NAMALWA (cell line): Measurements from ENCODE around the gene ARHGAP42.
A peak's percentile ranks its signal among the peaks of the same experiment; 100 is the strongest.
"Not testable (repeated sequence)": the region's sequence is repeated elsewhere in the genome, so short reads cannot be mapped to it uniquely, and the experiment has no call there.

Source experiments
- DNase-seq: peaks from one replicate; pipeline ENCODE4 v3.0.0-alpha.2; 2015; ENCODE audit warnings: low spot score

The ARHGAP42 gene, protein sequence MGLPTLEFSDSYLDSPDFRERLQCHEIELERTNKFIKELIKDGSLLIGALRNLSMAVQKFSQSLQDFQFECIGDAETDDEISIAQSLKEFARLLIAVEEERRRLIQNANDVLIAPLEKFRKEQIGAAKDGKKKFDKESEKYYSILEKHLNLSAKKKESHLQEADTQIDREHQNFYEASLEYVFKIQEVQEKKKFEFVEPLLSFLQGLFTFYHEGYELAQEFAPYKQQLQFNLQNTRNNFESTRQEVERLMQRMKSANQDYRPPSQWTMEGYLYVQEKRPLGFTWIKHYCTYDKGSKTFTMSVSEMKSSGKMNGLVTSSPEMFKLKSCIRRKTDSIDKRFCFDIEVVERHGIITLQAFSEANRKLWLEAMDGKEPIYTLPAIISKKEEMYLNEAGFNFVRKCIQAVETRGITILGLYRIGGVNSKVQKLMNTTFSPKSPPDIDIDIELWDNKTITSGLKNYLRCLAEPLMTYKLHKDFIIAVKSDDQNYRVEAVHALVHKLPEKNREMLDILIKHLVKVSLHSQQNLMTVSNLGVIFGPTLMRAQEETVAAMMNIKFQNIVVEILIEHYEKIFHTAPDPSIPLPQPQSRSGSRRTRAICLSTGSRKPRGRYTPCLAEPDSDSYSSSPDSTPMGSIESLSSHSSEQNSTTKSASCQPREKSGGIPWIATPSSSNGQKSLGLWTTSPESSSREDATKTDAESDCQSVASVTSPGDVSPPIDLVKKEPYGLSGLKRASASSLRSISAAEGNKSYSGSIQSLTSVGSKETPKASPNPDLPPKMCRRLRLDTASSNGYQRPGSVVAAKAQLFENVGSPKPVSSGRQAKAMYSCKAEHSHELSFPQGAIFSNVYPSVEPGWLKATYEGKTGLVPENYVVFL

DNA sequence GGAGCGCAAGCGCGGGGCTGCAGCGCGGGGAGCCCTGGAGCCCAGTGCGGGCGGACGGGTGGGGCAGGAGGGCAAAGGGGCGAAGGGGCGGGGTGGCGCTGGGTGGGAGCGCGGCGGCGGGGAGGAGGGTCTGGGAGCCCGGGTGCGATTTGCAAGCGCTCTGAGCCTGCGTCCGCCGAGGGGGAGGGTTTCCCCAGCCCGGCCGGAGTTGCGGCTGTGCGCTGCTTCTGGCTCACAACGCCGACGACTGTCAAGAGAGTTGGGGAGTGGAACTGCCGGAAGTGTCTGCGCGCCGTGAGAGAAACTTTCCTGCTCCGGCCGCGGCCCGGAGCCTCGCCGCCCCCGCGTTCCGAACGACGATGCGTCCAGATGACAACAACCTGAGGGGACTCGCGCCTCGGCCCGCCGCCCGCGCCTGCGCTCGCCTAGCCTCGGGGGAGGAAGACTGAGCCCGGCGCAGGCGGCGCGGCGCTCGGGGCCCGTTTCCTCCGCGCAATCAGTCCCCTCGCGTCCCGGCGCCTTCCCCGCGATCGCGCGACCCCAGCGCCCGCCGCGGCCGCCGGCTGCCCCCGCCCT is at the start of gene ARHGAP42:
Gene ARHGAP42, plus strand, starts transcription at position 235 of the 576 bp plus-strand sequence. CDS start 391 bp downstream, outside the sequence.
- DNase-seq: peak; percentile 70

DNA sequence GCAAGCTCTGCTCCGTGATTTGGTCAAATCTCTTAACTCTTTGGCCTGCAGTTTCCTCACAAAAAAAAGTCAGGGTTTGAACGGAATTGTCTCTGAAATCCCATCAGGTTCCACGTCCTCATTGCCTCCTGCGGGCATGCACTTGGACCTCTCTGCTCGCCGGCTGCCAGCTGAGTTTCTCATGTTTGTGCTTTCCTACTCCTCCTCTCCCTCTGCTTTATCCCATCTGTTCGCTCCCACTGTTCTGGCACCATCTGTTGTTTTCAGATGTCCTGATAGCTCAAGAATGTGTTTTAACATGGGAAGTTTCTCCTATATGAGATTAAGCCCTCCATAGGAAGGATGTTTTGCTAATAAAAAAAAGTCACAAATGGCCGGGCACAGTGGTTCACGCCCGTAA is 49.4 kb upstream of the ARHGAP42 start:
- no peak for DNase-seq

DNA sequence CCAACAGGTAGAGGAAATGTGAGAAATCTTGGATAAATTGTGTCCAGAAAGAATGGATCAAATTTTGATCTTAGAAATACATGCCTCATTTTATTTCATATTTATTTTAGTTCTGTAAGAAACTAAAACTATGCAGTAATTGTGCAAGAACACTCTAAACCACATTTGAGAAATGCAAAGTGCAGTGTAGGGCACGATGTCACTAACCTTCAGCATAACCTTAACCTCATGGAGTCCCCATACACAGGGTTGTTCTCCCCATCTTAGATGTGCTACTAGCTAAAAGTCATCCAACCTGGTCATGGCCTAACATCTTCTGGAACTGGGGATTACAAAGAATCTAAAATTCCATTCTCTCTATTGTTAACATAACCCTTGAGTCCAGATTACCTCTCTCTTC is 48.4 kb upstream of the ARHGAP42 start:
- DNase-seq: no peak

DNA sequence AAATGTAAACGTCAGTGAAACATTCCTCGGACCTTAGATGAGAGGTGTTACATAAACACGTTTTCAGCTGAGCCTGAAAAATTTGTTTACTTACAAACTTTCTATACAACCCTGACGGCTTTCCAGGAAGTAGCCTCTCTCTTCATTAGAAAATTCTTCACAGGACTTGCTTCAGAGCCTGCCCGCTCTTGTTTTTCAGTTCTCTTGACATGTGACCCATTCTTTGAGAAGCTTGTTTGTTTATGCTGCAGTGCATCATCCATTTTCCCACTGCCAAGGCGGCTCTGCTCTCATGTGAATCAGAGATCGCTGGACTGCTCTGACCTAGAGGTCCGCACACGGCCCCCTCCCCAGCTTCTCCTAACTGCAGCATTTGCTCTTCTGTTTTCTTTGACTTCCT is 47.9 kb upstream of the ARHGAP42 start:
- DNase-seq: no peak

DNA sequence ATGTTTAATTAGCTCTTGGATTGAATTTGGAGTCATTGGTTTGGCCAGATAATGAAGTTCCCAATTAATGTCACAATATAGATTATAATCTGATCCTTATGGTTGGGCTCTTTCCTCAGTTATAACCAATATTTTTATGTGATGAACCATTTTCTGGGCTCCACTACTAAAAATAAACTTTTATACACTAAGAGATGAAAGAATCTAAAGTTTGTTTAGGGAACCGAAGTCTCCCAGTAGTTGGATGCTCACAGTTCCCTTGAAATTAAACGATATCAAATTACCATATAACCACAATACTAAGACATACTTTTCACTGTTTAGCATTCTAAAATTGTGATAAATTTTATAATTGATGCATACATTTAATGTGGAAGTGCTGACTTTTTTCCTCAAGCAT is 47.0 kb upstream of the ARHGAP42 start:
- no peak for DNase-seq

DNA sequence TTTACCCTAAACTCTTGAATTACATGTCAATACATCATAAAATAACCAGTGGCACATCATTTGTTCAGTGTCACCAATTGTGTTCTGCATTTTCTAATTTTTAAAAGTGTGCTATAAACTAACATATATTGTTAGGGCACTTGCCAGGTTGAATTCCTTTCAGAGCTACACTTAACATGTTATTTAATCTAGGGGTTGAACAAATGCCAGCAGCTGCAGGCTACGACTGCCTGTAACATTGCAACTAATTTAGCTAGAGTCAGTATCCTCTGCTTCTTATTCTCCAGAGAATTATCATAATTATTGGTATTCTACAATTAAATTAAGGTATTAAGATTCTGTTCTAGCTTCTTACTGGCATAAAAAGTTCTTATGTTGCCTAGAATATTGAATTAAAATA is 46.4 kb upstream of the ARHGAP42 start:
- no peak for DNase-seq

DNA sequence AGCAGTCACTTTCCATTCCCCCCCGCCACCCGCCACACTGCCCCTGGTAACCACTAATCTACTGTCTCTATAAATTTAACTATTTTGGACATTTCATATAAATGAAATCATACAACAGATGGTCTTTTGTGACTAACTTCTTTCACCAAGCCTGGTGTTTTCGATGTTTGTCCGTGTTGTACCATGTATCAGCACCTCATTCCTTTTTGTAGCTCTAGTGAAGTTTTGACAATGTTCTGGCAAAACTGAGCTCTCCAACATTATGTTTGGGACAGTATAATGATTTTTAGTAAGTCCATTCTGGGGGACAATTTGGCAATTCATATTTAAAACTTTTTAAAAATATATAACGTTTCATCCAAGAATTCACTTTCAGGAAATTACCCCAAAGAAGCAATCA is 45.6 kb upstream of the ARHGAP42 start:
- DNase-seq: no peak

DNA sequence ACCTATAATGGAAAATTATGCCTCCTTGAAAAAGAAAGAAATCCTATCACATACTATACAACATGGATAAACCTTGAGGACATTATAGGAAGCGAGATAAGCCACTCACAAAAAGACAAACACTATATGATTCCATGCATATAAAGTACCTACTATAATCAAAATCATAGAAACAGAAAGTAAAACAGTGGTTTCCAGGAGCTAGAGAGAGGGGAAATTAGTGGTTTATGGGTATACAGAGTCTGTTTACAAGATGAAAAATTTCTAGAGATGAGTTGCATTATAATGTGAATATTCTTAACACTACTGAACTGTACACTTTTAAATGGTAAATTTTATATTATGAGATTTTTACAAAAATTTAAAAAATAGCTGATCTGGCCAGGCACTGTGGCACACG is 40.5 kb upstream of the ARHGAP42 start:
- DNase-seq: no peak

DNA sequence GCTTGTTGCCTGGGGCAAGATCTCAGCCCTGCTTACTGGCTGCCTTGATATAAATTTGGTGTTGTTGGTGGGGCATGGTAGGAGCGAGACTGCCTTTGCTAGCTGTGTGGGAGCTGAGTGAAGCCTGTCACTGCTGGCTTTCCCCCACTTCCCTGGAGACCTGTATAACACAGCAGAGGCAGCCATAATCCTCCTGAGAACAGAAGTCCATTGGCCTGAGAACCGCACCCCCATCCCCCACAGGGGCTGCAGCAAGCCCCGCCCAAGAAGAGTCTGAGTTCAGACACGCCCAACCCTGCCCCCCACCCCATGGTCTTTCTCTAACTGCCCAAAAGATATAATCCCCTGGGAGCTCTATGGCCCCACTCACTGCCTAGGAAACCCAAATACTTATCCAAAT is 39.2 kb upstream of the ARHGAP42 start:
- no peak for DNase-seq

DNA sequence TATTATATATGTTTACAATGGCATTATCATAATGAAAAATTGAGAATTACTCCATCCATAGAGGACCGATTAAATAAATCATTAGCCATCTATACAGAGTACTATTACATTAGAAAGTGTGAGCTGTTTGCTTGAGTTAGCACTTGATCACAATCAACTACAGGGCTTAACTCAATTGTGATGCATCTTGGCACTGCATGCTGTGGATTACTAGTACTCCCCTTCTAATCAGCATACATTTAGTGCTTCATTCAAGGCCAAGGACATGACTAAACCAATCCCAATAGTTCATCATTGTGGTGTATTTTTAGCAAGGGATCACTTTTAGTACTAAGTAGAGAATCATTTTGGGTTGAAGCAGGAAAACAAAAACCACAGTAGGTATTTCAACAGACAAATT is 23.5 kb upstream of the ARHGAP42 start:
- DNase-seq: no peak

DNA sequence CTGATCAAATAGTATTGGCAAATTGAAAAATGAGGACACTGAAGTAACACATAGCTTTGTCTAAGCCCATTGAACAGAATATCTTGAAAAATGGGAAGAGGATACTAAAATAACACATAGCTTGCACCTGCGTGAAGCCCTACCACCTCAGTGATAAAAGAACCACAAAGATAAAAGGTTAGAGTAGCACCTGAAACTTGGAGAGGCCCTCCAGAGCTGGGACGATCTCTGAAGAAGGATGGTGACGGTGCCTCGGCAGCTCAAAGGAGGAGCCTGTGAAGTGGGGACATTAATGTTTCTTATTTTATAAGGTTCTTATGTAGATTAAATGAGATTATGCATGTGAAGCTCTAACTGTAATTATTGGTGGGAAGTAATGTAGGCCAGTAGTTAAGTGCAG is 23.1 kb upstream of the ARHGAP42 start:
- DNase-seq: no peak

DNA sequence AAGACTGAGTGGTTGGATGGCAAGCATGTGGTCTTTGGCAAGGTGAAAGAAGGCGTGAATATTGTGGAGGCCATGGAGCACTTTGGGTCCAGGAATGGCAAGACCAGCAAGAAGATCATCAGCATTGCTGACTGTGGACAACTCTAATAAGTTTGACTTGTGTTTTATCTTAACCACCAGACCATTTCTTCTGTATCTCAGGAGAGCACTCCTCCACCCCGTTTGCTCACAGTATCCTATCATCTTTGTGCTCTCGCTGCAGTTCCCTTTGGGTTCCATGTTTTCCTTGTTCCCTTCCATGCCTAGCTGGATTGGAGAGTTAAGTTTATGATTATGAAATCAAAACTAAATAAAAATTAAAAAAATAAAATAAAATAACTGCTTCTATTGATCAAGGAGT is 20.3 kb upstream of the ARHGAP42 start:
- DNase-seq: not testable (repeated sequence)

DNA sequence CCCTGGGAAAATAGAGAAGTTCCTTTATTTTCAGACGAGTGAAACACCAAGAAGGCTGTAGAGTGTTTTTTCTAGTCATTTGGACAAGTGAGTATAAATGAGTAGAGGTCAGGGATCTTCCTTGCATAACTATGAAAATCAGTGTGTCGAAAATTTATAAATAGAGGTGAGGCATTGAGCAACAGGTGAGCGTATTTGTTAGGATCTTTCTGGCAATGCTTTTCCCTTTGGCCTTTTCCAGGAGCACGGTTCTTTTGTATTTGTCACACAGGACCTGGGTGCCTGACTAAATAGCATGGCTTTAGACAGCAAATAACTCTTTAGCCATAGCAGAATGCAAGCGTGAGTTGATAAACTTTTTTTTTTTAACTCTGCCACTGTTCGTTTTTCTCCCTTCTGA is 19.6 kb upstream of the ARHGAP42 start:
- DNase-seq: no peak

DNA sequence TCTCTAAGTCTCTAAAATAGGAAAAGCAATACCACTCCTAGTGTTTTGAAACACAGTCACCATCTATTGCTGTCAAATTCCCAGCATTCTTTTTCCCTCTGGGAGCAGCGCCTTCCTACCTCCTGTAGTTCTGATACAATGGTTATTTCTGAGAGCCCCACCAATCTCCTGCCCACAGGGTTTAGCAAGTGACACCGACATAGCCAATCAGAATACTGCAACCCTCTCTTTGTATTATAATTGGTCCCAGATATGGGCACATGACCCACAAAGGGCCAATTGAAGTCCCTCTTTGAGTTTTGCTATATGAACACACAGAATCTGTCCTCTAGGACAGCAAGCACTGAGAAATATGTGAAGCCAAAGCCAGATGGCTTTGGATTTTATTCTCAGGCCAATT is 16.9 kb upstream of the ARHGAP42 start:
- peak; percentile 13 for DNase-seq

DNA sequence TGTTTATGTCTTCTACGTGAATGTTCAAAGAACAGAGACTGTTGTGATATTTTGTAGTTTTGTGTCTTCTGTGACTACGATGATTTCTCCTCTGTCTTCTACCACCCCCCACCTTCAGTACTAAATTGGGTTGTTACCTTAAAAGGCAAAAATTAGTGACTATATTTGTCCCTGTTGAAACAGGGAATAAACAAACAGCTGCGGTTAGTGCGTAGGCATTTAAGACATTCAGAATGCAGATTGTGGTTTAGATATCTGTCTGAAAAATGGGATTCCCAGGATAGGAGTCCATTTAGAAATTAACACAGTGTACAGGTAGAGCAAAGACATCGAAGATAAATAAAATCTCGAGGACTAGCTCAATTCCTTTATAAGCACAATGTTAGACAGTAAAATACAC is 15.6 kb upstream of the ARHGAP42 start:
- DNase-seq: no peak

DNA sequence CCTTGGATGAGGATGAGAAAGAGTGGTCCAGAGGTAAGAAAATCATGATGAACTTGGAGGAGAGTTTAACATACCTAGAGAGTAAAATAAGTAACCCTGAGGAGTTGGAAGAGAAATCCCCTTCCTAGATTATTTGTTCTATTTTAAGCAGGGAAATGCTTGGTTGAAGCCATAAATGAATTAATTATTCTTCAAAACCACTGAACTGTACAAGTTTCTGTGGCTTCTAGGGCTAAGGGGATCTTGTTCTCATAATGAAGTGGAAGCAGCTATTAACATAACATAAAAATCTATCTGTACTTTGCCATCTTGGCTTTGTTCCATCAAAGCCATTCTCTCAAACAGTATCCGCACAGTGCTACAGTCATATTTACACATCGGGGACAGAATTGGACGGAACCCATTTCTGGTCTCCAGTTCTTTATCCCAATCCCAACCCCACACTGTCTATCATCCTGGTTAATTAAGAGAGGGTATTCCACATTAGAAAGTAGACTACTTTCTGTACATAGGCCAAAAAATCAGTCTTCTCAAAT is 14.5 kb upstream of the ARHGAP42 start:
- no peak for DNase-seq

DNA sequence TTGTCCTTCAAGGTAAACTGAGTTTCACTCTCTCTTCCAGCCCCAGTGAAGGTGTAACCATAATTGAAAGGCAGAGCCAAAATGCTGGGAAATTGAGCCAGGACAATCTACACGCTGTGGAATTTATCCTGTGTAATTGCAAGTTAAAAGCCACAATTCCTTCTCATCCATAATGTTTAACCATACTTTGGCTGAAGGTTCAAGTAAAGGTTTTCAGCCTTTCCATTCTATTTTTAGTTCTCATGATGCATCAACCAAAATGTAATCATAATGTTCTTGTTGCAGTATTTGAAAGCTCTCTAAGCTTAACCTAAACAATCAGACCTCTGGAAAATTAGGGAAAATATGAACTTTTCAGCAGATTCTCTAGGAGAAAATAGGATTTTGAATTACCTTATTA is 14.0 kb upstream of the ARHGAP42 start:
- no peak for DNase-seq

DNA sequence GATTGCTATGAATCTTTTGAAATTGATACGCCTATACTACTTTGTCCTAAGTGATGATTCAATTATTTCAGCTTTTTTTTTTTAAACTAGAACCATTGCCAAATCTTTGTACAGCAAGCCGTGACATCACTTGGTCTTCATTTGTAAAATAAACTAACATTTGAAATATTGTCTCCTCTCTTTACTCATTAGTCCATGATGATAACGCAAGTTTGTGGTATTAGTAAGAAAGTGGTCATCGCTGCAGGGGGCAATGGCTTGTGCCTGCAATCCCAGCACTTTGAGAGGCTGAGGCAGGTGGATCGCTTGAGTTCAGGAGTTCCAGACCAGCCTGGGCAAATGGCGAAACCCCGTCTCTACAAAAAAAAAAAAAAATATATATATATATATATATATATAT is 12.9 kb upstream of the ARHGAP42 start:
- DNase-seq: no peak

DNA sequence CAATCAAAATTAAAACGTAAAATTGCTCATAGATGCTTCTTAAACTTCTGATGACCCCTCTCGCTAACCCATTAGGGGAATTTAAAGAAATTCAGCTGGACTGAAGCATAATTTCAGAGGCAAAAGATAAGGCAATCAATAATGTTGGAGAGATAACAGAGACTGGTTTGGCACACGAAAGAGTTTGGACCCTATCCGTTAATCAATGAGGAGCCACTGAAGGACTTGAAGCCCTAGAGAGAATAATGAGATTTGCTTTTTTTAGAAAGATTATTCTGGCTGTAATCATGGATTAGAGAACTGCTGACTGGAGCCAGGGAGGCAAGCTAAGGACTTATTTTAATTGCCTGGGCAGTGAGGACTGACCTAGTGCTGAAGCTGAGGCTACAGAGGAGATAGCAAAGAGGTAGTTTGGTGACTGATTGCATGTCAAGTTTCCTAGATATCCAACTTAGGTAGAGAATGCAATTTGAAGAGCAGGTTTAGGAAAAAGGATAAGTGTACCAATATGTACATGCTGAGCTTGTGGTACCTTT is 11.9 kb upstream of the ARHGAP42 start:
- no peak for DNase-seq

DNA sequence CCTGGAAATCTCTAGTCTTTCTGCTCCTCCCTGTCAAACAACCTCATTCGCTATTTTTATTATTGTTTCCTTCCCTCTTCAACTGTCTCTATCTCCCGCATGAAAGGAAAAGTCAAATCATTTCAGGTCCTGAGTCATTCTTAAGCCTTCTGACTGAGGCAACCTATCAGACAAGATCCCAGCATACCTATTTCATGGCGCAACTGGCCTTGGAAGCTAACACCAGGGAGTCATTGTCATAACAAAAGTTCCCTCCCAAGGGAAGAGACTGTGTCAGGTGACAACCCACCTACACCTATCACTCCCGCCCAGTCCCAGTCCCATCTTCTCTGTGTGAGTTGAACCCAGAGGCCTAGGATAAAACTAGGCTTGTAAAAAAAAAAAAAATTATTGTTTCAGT is 10.2 kb upstream of the ARHGAP42 start:
- no peak for DNase-seq

DNA sequence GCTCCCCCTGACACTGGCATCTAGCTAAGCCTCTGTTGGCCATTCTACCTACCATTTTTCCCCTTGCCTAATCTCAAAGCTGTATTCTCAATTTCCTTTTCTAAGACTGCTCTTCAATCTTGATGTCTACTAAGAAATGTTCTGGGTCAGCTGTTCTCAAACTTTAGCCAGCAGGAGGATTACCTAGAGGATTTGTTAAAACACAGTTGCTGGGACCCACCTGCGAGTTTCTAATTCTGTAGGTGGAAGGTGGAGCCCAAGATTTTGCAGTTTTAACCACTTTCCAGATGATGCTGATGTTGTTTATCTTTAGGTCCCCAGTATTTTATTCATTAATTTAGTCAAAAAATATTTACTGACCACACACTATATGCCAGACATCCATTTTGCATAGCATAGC is 9.3 kb upstream of the ARHGAP42 start:
- DNase-seq: no peak

DNA sequence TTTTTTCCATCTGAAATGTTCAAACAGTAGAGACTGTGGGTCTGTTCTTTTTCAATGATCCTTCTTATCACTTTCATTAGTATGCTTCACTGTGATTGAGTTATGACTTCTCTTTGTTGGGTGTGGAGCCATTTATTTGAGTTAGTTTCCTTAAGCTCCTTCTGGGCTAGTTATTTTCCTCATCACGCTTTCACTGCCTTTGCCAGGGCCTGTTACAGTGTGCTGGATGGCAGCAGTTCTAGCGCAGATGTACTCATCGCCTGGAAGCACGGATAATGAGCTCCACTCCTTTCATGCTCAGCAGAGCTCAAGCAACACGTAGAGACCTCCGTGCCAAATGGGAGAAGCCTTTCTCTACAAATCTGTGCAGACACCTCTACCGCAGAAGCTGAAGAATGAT is 7.0 kb upstream of the ARHGAP42 start:
- DNase-seq: no peak
